ENCODE results near the gene PIK3AP1. TPM values are rescaled to one million over a fixed set of nuclear protein-coding genes. Genes with fewer than 3 reads are reported as not detected.

The PIK3AP1 gene
- total RNA-seq, 4 donors from 2014 or later: 17.5 to 64.4 (median 23.7) TPM

DNA sequence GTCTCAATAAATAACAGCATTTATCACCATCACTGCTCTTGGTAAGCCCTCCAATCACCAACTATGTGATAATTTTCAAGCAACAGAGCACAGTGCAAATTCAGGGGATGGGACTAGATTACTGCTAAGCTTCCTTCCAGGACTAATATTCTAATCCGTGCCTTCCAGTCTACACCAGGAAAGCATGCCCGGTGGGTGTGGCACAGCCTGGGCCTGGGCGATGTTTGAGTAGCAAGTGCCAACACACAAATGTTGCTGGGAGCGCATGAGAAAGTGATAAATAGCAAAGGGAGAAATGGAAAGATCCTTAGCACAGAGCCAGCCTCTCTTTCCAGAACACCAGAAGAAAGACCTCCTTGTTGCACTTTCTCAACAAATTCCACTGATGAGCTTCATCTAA is 120.0 kb downstream of the PIK3AP1 start:
- TF ChIP-seq, protein P1, sequence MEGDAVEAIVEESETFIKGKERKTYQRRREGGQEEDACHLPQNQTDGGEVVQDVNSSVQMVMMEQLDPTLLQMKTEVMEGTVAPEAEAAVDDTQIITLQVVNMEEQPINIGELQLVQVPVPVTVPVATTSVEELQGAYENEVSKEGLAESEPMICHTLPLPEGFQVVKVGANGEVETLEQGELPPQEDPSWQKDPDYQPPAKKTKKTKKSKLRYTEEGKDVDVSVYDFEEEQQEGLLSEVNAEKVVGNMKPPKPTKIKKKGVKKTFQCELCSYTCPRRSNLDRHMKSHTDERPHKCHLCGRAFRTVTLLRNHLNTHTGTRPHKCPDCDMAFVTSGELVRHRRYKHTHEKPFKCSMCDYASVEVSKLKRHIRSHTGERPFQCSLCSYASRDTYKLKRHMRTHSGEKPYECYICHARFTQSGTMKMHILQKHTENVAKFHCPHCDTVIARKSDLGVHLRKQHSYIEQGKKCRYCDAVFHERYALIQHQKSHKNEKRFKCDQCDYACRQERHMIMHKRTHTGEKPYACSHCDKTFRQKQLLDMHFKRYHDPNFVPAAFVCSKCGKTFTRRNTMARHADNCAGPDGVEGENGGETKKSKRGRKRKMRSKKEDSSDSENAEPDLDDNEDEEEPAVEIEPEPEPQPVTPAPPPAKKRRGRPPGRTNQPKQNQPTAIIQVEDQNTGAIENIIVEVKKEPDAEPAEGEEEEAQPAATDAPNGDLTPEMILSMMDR (IDR thresholded peaks at IDR 0.05; ENCODE audit: low read depth): no peak

DNA sequence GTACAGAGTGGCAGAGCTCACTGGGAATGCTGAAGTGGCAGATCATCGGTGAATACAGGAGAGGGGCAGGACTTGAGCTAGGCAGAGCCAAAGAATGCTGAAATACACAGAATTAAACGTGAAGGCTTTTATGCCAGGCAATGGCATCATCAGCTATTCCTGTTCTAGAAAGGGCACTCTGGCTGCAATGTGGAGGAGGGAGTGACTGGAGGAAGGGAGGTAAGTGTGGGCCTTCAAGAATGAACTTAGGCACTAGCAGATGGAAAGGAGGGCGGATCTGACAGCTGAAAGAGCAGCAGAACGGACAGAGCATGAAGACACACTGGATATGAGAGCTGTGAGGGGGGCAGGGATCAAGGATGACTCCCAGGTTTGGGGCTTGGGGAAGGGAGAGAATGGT is 121.5 kb downstream of the PIK3AP1 start:
- TF ChIP-seq, protein P1 (IDR thresholded peaks at IDR 0.05; ENCODE audit: low read depth): no peak

DNA sequence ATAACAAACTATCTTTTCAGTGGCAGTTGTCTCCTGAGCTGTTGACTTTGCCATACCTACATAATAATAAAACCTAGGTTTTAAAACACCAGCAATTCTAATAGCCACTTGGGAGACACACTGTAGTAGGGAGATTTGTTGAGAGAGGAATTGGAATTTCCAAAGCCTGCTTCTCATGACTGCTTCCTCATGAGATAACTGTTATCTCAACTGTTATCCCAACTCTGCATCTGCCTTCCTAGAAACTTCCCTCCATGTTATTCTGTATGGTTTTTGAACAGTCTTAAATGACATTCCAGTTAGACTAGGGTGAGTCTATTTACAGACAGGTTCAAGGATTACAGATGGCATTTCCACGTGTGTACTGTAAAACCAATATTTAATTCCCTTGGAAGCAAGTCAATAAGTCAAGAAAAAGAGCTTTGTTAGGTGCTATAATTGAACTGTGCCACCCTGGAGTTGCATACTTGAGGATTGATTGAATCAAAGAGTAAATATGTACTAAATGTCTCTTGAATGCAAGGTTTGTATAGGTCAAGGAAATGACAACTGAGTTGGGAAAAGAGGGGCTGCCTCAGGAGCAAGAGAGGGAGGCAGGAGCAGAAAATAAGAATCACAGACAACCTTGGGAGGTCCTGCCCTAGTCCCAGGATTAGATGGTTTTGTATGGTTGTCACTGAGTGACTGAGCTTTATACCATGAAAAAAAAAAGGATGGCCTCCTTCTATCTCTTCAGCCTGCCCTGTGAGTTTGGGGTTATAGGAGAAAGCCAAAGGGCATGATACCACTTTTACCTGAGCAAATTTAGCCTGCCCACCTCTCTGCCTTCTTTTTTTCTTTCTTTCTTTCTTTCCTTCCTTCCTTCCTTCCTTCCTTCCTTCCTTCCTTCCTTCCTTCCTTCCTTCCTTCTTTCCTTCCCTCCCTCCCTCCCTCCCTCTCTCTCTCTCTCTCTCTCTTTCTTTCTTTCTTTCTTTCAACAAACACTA is 123.6 kb downstream of the PIK3AP1 start:
- TF ChIP-seq, protein P1 (IDR thresholded peaks at IDR 0.05; ENCODE audit: low read depth): no peak

DNA sequence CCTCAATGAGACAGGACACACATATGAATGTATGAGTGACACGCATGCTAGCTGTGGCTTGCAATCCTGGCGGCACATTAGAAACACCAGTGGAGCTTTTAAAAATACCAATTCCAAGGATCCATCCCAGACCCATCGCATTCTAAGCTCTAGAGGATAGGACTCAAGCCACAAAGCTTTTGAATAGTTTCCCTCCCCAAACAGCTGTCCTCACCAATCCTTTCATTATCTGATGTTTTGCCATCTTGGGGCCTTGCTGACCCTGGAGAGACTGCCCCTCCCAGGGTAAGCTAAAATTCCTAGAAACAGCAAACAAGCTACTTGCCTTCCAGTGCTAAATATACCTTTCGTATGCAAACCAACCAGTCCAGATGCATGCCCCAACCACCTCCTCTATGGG is 124.6 kb downstream of the PIK3AP1 start:
- TF ChIP-seq, protein P1 (IDR thresholded peaks at IDR 0.05; ENCODE audit: low read depth): no peak

DNA sequence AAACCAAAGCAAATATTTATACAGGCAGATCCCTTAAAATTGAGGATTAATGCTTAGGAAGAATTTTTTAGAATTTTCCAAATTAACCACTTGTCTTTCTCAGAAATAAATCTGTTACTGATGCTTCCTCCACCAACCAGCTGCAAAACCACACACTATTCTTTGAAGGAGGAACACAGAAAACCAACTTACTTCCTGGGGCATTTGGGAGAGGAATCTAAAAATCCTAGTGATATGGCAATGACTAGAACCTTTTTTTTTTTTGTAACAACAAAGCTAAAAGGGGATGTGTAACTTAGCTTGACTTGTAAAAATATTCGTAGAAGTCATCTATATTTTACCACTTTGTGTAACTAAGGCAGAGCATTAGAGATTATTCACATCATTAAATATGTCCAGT is 128.4 kb downstream of the PIK3AP1 start:
- TF ChIP-seq, protein P1 (IDR thresholded peaks at IDR 0.05; ENCODE audit: low read depth): no peak

DNA sequence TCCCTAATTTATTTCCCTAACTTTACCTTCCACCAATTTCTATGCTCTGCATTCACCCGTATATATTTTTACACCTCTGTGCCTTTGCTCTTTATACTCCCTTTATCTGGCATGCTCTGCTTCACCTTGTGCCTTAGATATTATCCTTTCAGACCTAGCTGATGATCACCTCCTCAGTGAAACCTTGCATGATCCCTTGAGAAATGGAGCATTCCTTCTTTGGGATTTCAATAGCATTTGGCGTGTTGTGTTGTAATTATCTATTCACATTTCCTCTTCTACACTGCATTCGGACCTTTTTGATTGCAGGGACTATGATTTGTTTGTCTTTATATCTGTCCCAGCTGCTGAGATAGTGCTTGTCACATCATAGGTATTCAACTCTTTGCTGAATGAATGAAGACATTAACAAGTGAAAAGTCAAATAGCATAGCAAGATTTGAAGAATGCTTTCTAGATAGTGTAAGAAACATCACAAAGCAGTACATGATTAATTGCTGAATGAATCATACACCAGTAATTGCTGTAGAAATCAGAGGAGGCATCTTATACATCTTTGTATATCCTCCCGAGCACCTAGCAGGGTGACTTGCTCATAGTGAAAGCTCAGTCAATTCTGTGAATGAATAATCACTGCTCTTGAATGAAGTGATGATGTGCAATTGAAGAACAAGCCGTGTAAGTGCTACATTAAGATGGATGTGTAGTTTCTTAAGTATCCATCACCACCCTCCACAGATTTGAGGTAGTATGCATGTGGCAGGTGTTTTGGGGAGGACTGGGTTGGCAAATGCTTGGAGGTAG is 131.5 kb downstream of the PIK3AP1 start:
- TF ChIP-seq, protein P1 (IDR thresholded peaks at IDR 0.05; ENCODE audit: low read depth): no peak

DNA sequence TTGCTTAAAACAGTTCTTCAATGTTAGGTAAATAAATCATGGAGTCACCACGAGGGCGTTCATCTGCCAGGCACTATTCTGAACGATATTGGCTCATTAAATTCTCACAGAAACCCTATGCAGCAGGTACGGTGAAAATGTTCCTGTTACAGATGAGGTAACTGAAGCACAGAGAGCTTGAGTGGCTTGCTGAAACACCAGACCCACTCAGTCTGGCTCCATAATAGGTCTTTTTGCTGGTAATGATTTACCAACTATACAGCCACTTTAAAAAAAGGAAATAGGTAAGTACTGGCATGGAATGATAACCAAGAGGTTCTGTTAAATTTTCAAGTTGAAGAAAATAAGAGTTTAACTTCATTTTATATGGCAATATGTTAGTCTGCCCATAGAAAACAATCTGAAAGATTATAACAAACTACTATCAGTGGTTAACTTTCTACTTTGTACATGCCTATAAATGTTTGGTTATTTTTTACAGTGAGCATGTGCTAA is 132.2 kb downstream of the PIK3AP1 start:
- TF ChIP-seq, protein P1 (IDR thresholded peaks at IDR 0.05; ENCODE audit: low read depth): no peak
